ENCODE data around the gene PEX26. TPM values are rescaled to one million over a fixed set of nuclear protein-coding genes. Genes with fewer than 3 reads are reported as not detected.
"Not testable (repeated sequence)": the region's sequence is repeated elsewhere in the genome, so short reads cannot be mapped to it uniquely, and the experiment has no call there.

PEX26 gene
- total RNA-seq, 1 donor, result 21.6 TPM

GRCh38 chr22:18033204-18033998 lies 44.4 kb upstream of the PEX26 start:
- DNase-seq (ENCODE audit: low read depth), result no peak
- TF ChIP-seq CTCF (IDR thresholded peaks at IDR 0.05; ENCODE audit: insufficient read depth, low read depth, low read length), result no peak
- H3K4me3 ChIP-seq (ENCODE audit: low read depth, low read length), result no peak overlapping the region

- DNase-seq (ENCODE audit: low read depth), result no peak
- no peak overlapping the region for H3K4me3 ChIP-seq (ENCODE audit: low read depth, low read length)
- TF ChIP-seq CTCF (IDR thresholded peaks at IDR 0.05; ENCODE audit: insufficient read depth, low read depth, low read length), result no peak
Measured at GRCh38 chr22:18034076-18034475, 43.7 kb upstream of the PEX26 start.

DNA sequence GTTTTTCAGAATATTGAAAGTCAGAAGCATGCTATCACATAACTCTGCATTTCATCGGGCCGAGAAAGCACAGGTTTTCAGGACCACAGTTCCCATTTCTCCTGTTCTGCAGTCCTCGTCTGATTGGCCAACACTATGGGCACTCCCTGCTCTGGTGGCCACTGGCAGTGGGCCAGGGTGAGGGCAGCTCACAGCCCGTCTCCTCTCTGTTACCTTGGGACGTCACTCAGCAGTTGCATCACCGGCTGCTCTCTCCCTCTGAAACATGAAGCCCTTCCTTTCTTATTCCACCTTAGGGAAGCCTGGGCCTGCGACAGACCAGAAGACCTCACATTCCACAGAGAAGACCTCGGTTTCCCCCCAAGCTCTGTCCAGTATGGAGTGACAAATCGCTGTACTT lies 42.0 kb upstream of the PEX26 start:
- no peak for TF ChIP-seq CTCF (IDR thresholded peaks at IDR 0.05; ENCODE audit: insufficient read depth, low read depth, low read length)
- DNase-seq (ENCODE audit: low read depth), result no peak
- no peak overlapping the region for H3K4me3 ChIP-seq (ENCODE audit: low read depth, low read length)

GRCh38 chr22:18040898-18041297 lies 36.9 kb upstream of the PEX26 start:
- not testable (repeated sequence) for DNase-seq (ENCODE audit: low read depth); H3K4me3 ChIP-seq (ENCODE audit: low read depth, low read length)

- DNase-seq (ENCODE audit: low read depth), result no peak
- no peak for TF ChIP-seq CTCF (IDR thresholded peaks at IDR 0.05; ENCODE audit: insufficient read depth, low read depth, low read length)
- H3K4me3 ChIP-seq (ENCODE audit: low read depth, low read length), result no peak overlapping the region
Measured at GRCh38 chr22:18042685-18043084, 35.1 kb upstream of the PEX26 start.

- TF ChIP-seq CTCF (IDR thresholded peaks at IDR 0.05; ENCODE audit: insufficient read depth, low read depth, low read length), result no peak
- DNase-seq (ENCODE audit: low read depth), result no peak
- no peak overlapping the region for H3K4me3 ChIP-seq (ENCODE audit: low read depth, low read length)
Measured at GRCh38 chr22:18044548-18045271, 33.1 kb upstream of the PEX26 start.

GRCh38 chr22:18045794-18046193 lies 32.0 kb upstream of the PEX26 start:
- no peak overlapping the region for H3K4me3 ChIP-seq (ENCODE audit: low read depth, low read length)
- DNase-seq (ENCODE audit: low read depth), result no peak
- no peak for TF ChIP-seq CTCF (IDR thresholded peaks at IDR 0.05; ENCODE audit: insufficient read depth, low read depth, low read length)
